ENCODE results near the gene SSRP1.
"Not testable (repeated sequence)": the region's sequence is repeated elsewhere in the genome, so short reads cannot be mapped to it uniquely, and the experiment has no call there.

SSRP1 gene

GRCh38 chr11:57358991-57359390, 23.3 kb upstream of the SSRP1 start:
- DNase-seq = no peak

- no peak for DNase-seq
Observed at GRCh38 chr11:57358543-57358961, 22.9 kb upstream of the SSRP1 start.

- no peak for DNase-seq
Observed at GRCh38 chr11:57357856-57358255, 22.2 kb upstream of the SSRP1 start.

- no peak for DNase-seq
Observed at GRCh38 chr11:57357310-57357709, 21.6 kb upstream of the SSRP1 start.

GRCh38 chr11:57356268-57356667, 20.6 kb upstream of the SSRP1 start:
- no peak for DNase-seq

- no peak for DNase-seq
Observed at GRCh38 chr11:57354699-57355098, 19.0 kb upstream of the SSRP1 start.

GRCh38 chr11:57353852-57354251, 18.2 kb upstream of the SSRP1 start:
- DNase-seq = no peak

GRCh38 chr11:57353446-57353845, 17.8 kb upstream of the SSRP1 start:
- DNase-seq = no peak

GRCh38 chr11:57353036-57353435, 17.3 kb upstream of the SSRP1 start:
- DNase-seq = no peak

- DNase-seq = peak; percentile 87
Observed at GRCh38 chr11:57349491-57350274, 14.0 kb upstream of the SSRP1 start.

- no peak for DNase-seq
Observed at GRCh38 chr11:57348636-57349313, 13.1 kb upstream of the SSRP1 start.

GRCh38 chr11:57348052-57348451, 12.4 kb upstream of the SSRP1 start:
- DNase-seq = no peak

GRCh38 chr11:57347336-57347735, 11.6 kb upstream of the SSRP1 start:
- no peak for DNase-seq

GRCh38 chr11:57345555-57346211, 10.0 kb upstream of the SSRP1 start:
- peak; percentile 81 for DNase-seq

GRCh38 chr11:57344826-57345225, 9.1 kb upstream of the SSRP1 start:
- no peak for DNase-seq

- no peak for DNase-seq
Observed at GRCh38 chr11:57343825-57344224, 8.1 kb upstream of the SSRP1 start.

- no peak for DNase-seq
Observed at GRCh38 chr11:57342702-57343101, 7.0 kb upstream of the SSRP1 start.

- DNase-seq = no peak
Observed at GRCh38 chr11:57341250-57341808, 5.6 kb upstream of the SSRP1 start.

GRCh38 chr11:57340039-57340615, 4.4 kb upstream of the SSRP1 start:
- DNase-seq = peak; percentile 48

- DNase-seq = no peak
Observed at GRCh38 chr11:57339328-57339727, 3.6 kb upstream of the SSRP1 start.

- no peak for DNase-seq
Observed at GRCh38 chr11:57338142-57338541, 2.5 kb upstream of the SSRP1 start, which contains the start of gene P2RX3. Gene P2RX3, plus strand, starts transcription at chr11:57338352. Its CDS starts 199 bp downstream, at chr11:57338551.

- not testable (repeated sequence) for DNase-seq
Observed at GRCh38 chr11:57336856-57337255, 1.2 kb upstream of the SSRP1 start.

- no peak for DNase-seq
Observed at GRCh38 chr11:57336111-57336666, 497 bp upstream of the SSRP1 start.
